Measurements from ENCODE around the gene TSHZ2.

Gene TSHZ2

DNA sequence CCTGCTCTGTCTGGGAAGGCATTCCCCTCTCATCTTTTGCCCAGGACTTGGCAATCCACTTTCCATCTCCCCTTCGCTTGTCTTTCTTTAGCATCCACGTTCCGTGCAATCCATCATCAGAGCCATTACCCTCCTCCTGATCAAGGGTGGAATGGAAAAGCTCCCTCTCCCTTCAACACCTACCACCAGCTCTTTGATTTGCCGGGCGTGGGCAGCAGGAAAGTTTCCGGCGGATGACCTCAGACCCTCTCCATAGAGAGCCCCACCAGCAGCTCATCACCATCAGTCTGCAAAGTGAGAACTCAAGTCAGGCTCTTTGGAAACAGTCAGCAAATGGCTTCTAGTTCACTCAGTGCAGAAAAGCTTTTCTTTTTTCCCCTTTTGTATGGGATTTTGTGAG lies 76.2 kb downstream of the TSHZ2 start:
- H3K4me1 ChIP-seq (ENCODE audit: insufficient read depth, insufficient read length): no peaks in the 10 kb centered on the region
- H3K9me3 ChIP-seq (ENCODE audit: insufficient read depth, low read length): no peaks in the 10 kb centered on the region
- H3K4me3 ChIP-seq (ENCODE audit: insufficient read length, low read depth): no peak overlapping the region
- TF ChIP-seq YY1 (IDR thresholded peaks at IDR 0.05; ENCODE audit: insufficient read depth, insufficient read length): no peak
- TF ChIP-seq ZNF274 (IDR thresholded peaks at IDR 0.05; ENCODE audit: low read depth, low read length): no peak
- no peak for TF ChIP-seq SUZ12 (IDR thresholded peaks at IDR 0.05; ENCODE audit: extremely low read depth, insufficient read depth, insufficient read length)
- H3K9ac ChIP-seq (ENCODE audit: insufficient read length, low read depth): no peak overlapping the region
- no peak for DNase-seq (ENCODE audit: low read depth, low spot score)
- no peaks in the 10 kb centered on the region for H3K36me3 ChIP-seq (ENCODE audit: insufficient read depth, insufficient read length, low read length)
- H3K27me3 ChIP-seq (ENCODE audit: insufficient read depth, insufficient read length): no peaks in the 10 kb centered on the region

DNA sequence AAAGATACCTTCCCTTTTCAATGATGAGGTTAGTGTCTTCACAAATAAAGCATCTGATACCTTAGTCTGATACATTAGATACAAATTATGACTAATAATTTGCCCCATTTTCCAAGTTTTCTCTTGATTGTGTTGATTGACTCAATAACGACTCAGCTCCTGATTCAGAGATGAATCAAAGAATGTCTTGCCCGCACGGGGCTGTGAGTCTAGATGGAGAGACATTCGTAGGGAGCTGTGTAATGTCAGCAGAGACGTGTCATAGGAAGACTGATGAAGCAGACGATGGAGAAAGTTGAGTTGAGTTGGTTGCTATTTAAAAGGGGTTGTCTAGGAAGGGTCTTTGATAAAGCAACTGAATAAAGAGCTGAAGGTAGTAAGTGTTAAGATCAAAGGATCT lies 78.2 kb downstream of the TSHZ2 start:
- H3K4me3 ChIP-seq (ENCODE audit: insufficient read length, low read depth): no peak overlapping the region
- no peak for TF ChIP-seq SUZ12 (IDR thresholded peaks at IDR 0.05; ENCODE audit: extremely low read depth, insufficient read depth, insufficient read length)
- TF ChIP-seq ZNF274 (IDR thresholded peaks at IDR 0.05; ENCODE audit: low read depth, low read length): no peak
- no peak for TF ChIP-seq YY1 (IDR thresholded peaks at IDR 0.05; ENCODE audit: insufficient read depth, insufficient read length)

DNA sequence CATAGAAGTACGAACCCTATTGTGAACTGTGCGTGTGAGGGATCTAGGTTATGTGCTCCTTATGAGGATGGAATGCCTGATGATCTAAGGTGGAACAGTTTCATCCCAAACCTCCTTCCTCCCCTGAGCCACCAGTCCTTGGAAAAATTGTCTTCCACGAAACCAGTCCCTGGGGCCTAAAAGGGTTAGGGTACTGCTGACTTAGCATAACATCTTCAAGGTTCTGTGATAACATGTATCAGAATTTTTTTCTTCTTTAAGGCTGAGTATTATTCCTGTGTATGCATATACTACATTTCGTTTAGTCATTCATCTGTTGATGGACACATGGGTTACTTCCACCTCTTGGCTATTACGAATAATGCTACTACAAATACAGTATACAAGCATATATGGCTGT lies 80.2 kb downstream of the TSHZ2 start:
- no peak for DNase-seq (ENCODE audit: low read depth, low spot score)
- H3K4me1 ChIP-seq (ENCODE audit: insufficient read depth, insufficient read length): no peaks in the 10 kb centered on the region
- no peaks in the 10 kb centered on the region for H3K9me3 ChIP-seq (ENCODE audit: insufficient read depth, low read length)
- H3K27me3 ChIP-seq (ENCODE audit: insufficient read depth, insufficient read length): no peaks in the 10 kb centered on the region
- H3K36me3 ChIP-seq (ENCODE audit: insufficient read depth, insufficient read length, low read length): no peaks in the 10 kb centered on the region
- no peak for TF ChIP-seq SUZ12 (IDR thresholded peaks at IDR 0.05; ENCODE audit: extremely low read depth, insufficient read depth, insufficient read length)
- TF ChIP-seq ZNF274 (IDR thresholded peaks at IDR 0.05; ENCODE audit: low read depth, low read length): no peak
- TF ChIP-seq YY1 (IDR thresholded peaks at IDR 0.05; ENCODE audit: insufficient read depth, insufficient read length): no peak
- H3K9ac ChIP-seq (ENCODE audit: insufficient read length, low read depth): no peak overlapping the region
- no peak overlapping the region for H3K4me3 ChIP-seq (ENCODE audit: insufficient read length, low read depth)

More for the DNA sequence above, 78.2 kb downstream of the TSHZ2 start:
- no peaks in the 10 kb centered on the region for H3K9me3 ChIP-seq (ENCODE audit: insufficient read depth, low read length)
- no peaks in the 10 kb centered on the region for H3K27me3 ChIP-seq (ENCODE audit: insufficient read depth, insufficient read length)
- no peaks in the 10 kb centered on the region for H3K36me3 ChIP-seq (ENCODE audit: insufficient read depth, insufficient read length, low read length)
- H3K4me1 ChIP-seq (ENCODE audit: insufficient read depth, insufficient read length): no peaks in the 10 kb centered on the region
- no peak overlapping the region for H3K9ac ChIP-seq (ENCODE audit: insufficient read length, low read depth)
- DNase-seq (ENCODE audit: low read depth, low spot score): no peak

DNA sequence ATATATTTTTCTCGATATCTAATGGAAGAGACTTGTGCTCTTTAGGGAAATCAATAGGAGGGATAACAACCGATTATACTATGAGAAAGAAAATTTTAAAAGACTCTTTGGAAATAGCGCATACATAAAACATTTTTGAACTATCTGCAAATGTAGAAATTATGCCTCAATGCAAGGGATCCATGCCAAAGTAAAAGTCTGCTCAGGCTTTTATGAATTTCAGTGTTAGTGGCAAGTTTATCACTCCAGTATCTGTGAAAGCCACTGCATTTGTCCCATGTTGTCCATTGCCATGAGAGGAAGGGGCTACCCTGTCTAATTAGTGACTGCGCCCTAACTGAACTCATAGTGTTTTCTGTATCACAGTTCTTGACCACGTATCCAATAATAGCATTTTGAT lies 81.4 kb downstream of the TSHZ2 start:
- no peak for DNase-seq (ENCODE audit: low read depth, low spot score)
- H3K9me3 ChIP-seq (ENCODE audit: insufficient read depth, low read length): no peaks in the 10 kb centered on the region
- no peak for TF ChIP-seq YY1 (IDR thresholded peaks at IDR 0.05; ENCODE audit: insufficient read depth, insufficient read length)
- no peak for TF ChIP-seq SUZ12 (IDR thresholded peaks at IDR 0.05; ENCODE audit: extremely low read depth, insufficient read depth, insufficient read length)
- no peak for TF ChIP-seq ZNF274 (IDR thresholded peaks at IDR 0.05; ENCODE audit: low read depth, low read length)
- H3K4me1 ChIP-seq (ENCODE audit: insufficient read depth, insufficient read length): no peaks in the 10 kb centered on the region
- no peak overlapping the region for H3K4me3 ChIP-seq (ENCODE audit: insufficient read length, low read depth)
- H3K36me3 ChIP-seq (ENCODE audit: insufficient read depth, insufficient read length, low read length): no peaks in the 10 kb centered on the region
- H3K27me3 ChIP-seq (ENCODE audit: insufficient read depth, insufficient read length): no peaks in the 10 kb centered on the region
- no peak overlapping the region for H3K9ac ChIP-seq (ENCODE audit: insufficient read length, low read depth)

DNA sequence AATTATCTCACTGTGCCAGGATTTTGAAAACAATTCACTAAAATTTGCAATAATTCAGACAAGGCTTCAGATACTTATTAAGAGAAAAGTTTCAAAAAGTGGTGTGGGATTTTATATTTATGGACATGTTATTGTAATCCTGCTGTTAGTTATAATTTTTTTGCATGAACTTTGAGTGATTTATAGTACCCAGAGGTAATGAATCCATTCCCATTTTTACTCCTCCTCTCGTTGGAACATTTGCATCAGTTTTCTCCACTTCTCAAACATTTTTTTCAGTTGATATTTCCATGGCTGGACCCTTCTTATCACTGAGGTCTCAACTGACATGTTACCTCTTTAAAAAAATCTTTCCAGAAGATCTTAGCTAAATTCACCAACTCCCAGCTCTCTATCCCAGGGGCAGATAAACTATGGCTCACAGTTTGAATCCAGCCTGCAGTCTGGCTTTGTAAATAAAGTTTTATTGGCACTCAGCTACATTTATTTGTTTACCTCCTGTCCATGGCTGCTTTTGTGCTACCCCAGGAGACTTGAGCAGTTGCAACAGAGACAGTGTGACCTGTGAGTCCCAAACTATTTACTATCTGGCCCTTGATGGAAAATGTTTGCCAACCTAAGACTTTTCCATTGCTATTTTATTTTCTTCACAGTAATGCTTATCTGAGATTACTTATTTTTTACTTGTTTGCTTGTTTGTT lies 83.4 kb downstream of the TSHZ2 start:
- Histone ChIP-seq H3K4me3 (ENCODE audit: insufficient read length, low read depth) (no peak overlapping the region), H3K4me1 (ENCODE audit: insufficient read depth, insufficient read length) (no peaks in the 10 kb centered on the region), H3K9ac (ENCODE audit: insufficient read length, low read depth) (no peak overlapping the region), H3K9me3 (ENCODE audit: insufficient read depth, low read length) (no peaks in the 10 kb centered on the region), H3K27me3 (ENCODE audit: insufficient read depth, insufficient read length) (no peaks in the 10 kb centered on the region), H3K36me3 (ENCODE audit: insufficient read depth, insufficient read length, low read length) (no peaks in the 10 kb centered on the region)
- no peak for DNase-seq (ENCODE audit: low read depth, low spot score)
- TF ChIP-seq YY1 (IDR thresholded peaks at IDR 0.05; ENCODE audit: insufficient read depth, insufficient read length) (no peak), SUZ12 (IDR thresholded peaks at IDR 0.05; ENCODE audit: extremely low read depth, insufficient read depth, insufficient read length) (no peak), ZNF274 (IDR thresholded peaks at IDR 0.05; ENCODE audit: low read depth, low read length) (no peak)

DNA sequence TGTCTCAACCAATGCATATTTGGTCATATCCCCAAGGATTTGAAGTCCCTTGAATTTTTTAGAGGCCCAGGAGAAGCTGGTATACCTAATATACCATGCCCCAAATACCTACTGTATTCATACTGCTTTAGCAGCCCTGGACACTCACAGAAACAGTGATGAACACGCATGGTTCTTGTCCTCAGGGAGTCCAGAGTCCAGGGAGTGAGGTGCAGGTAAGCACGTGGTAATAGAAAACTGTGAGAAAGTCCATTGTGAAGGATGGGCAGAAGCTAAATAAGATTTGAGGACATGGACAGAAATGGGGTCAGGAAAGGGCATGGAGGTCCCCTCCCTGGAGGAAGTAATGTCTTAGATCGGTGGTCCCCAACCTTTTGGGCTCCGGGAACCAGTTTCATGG lies 85.4 kb downstream of the TSHZ2 start:
- no peaks in the 10 kb centered on the region for H3K4me1 ChIP-seq (ENCODE audit: insufficient read depth, insufficient read length)
- no peak for TF ChIP-seq ZNF274 (IDR thresholded peaks at IDR 0.05; ENCODE audit: low read depth, low read length)
- no peak for TF ChIP-seq SUZ12 (IDR thresholded peaks at IDR 0.05; ENCODE audit: extremely low read depth, insufficient read depth, insufficient read length)
- no peak for TF ChIP-seq YY1 (IDR thresholded peaks at IDR 0.05; ENCODE audit: insufficient read depth, insufficient read length)
- no peak for DNase-seq (ENCODE audit: low read depth, low spot score)
- no peaks in the 10 kb centered on the region for H3K36me3 ChIP-seq (ENCODE audit: insufficient read depth, insufficient read length, low read length)
- H3K27me3 ChIP-seq (ENCODE audit: insufficient read depth, insufficient read length): no peaks in the 10 kb centered on the region
- no peak overlapping the region for H3K9ac ChIP-seq (ENCODE audit: insufficient read length, low read depth)
- no peak overlapping the region for H3K4me3 ChIP-seq (ENCODE audit: insufficient read length, low read depth)
- H3K9me3 ChIP-seq (ENCODE audit: insufficient read depth, low read length): no peaks in the 10 kb centered on the region

DNA sequence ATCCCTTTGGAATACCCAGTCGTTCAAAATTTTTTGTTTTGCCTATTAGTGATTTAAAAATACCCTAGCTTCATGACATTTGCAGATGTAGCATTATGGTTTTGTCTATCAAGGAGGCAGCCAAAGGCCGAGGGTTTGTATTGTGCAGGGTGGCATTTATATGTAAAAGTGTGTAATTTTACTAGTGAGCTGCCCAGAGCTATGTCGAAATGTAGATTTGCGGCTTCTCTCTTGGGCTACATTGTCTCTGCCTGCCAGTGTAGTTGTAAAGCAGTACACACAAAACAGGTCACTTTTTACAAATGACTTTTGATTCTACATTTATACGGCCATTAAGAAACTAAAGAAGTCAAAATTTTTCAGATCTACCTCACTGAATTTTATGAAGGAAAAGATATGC lies 87.7 kb downstream of the TSHZ2 start:
- Histone ChIP-seq H3K27me3 (ENCODE audit: insufficient read depth, insufficient read length) (no peaks in the 10 kb centered on the region), H3K4me1 (ENCODE audit: insufficient read depth, insufficient read length) (no peaks in the 10 kb centered on the region), H3K9me3 (ENCODE audit: insufficient read depth, low read length) (no peaks in the 10 kb centered on the region), H3K9ac (ENCODE audit: insufficient read length, low read depth) (no peak overlapping the region), H3K4me3 (ENCODE audit: insufficient read length, low read depth) (no peak overlapping the region), H3K36me3 (ENCODE audit: insufficient read depth, insufficient read length, low read length) (no peaks in the 10 kb centered on the region)
- no peak for DNase-seq (ENCODE audit: low read depth, low spot score)
- TF ChIP-seq YY1 (IDR thresholded peaks at IDR 0.05; ENCODE audit: insufficient read depth, insufficient read length): no peak
- TF ChIP-seq SUZ12 (IDR thresholded peaks at IDR 0.05; ENCODE audit: extremely low read depth, insufficient read depth, insufficient read length): no peak
- no peak for TF ChIP-seq ZNF274 (IDR thresholded peaks at IDR 0.05; ENCODE audit: low read depth, low read length)

Measured in NT2/D1 (cell line).